Hematopoietic multipotent progenitor cell treated with erythropoietin and hydrocortisone succinate and interleukin-3 and kit ligand, for 4 days (in vitro differentiated cells): ENCODE measurements around the gene PDK2.
"Not testable (repeated sequence)": the region's sequence is repeated elsewhere in the genome, so short reads cannot be mapped to it uniquely, and the experiment has no call there.

ENCODE experiments used
- DNase-seq: peaks from one replicate; pipeline ENCODE4 v3.0.0-alpha.2; 2015

The PDK2 gene

GRCh38 chr17:50059256-50059655 lies 35.9 kb upstream of the PDK2 start:
- DNase-seq, result no peak

- no peak for DNase-seq
These were observed 35.3 kb upstream of the PDK2 start for GRCh38 chr17:50059759-50060273.

- no peak for DNase-seq
These were observed 34.0 kb upstream of the PDK2 start for GRCh38 chr17:50060951-50061712.

- DNase-seq, result not testable (repeated sequence)
These were observed 33.5 kb upstream of the PDK2 start for GRCh38 chr17:50061713-50062045.

GRCh38 chr17:50062293-50063243 lies 32.6 kb upstream of the PDK2 start:
- DNase-seq, result no peak

- DNase-seq, result no peak
These were observed 31.4 kb upstream of the PDK2 start for GRCh38 chr17:50063561-50064252.

GRCh38 chr17:50064253-50065001 lies 30.7 kb upstream of the PDK2 start:
- DNase-seq, result no peak

GRCh38 chr17:50065056-50065455 lies 30.1 kb upstream of the PDK2 start:
- DNase-seq, result no peak

- no peak for DNase-seq
These were observed 28.2 kb upstream of the PDK2 start for GRCh38 chr17:50066995-50067394.

- no peak for DNase-seq
These were observed 27.2 kb upstream of the PDK2 start for GRCh38 chr17:50067996-50068395.

- DNase-seq, result no peak
These were observed 24.1 kb upstream of the PDK2 start for GRCh38 chr17:50070908-50071680.

GRCh38 chr17:50071692-50072091 lies 23.5 kb upstream of the PDK2 start:
- DNase-seq, result no peak

- no peak for DNase-seq
These were observed 23.0 kb upstream of the PDK2 start for GRCh38 chr17:50072130-50072529.

- no peak for DNase-seq
These were observed 22.2 kb upstream of the PDK2 start for GRCh38 chr17:50072925-50073324.

- DNase-seq, result no peak
These were observed 20.9 kb upstream of the PDK2 start for GRCh38 chr17:50074227-50074626.

GRCh38 chr17:50075446-50076032 lies 19.6 kb upstream of the PDK2 start:
- no peak for DNase-seq

- DNase-seq, result no peak
These were observed 18.9 kb upstream of the PDK2 start for GRCh38 chr17:50076221-50076590.

GRCh38 chr17:50076591-50077235 lies 18.4 kb upstream of the PDK2 start:
- no peak for DNase-seq

GRCh38 chr17:50078430-50078829 lies 16.7 kb upstream of the PDK2 start:
- no peak for DNase-seq

GRCh38 chr17:50079334-50080095 lies 15.6 kb upstream of the PDK2 start:
- peak; percentile 66 for DNase-seq
